Activated CD4-positive, alpha-beta T cell treated with anti-CD3 and anti-CD28 coated beads for 4 hours (primary cell): ENCODE results near the gene PDE1C.

ENCODE experiments used
- DNase-seq, 2 donors: peaks; one replicate each; pipeline ENCODE4 v3.0.0-alpha.2; 2020

The PDE1C gene

DNA sequence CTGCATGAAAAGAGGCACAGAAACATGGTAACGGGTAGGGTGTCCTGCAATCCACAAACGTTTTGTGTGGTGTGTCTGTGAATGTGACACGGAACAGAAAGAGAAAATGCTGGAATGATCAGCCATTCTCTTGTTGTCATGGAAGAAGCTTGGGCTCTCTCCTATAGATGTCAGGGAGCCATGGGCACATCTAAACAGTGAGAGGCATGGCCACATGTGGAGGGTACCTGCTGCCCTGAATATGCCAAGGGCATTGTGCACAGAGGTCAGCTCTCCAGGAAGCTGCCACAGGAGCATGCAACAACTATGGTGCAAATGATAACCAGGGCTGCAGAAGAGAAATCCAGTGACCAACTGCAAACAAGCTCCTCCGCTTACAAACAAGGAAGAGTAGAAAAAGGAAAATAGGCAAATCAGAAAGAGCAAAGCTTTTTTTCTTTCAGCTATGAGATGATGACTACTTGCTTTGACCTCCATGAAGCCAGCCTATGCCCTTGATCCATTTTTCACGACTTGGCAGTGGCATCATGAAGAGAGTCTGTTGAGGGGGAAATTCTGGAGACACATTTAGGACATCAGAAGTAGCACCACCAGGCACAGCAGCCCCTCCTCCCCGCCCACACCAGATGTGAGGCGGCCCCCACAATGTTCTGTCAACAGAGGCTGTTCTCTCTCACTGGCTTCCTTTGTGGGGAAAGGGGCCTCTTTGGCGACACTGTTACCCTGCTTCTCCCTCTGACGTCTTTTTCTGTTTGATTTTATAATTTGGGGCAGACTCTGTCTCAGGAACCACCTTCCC lies 4.8 kb upstream of the PDE1C start:
- DNase-seq, result no peak

DNA sequence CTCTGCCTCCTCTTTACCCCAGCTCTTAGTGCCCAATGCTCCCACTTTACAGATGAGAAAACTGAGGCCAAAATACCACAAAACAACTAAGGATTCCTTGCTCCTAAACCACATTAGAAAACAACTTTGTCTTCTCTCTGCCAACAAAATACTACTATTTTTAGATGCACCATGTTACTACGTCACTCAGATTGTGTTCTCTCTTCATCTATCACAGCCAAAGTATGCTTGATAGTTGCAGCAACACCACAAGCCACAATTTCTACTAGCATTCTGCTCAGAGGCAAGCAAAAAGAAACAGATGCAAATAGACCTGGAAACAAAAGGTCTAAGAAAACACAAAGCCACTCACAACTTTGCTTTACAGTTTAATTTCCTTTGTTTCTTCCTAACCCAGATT lies 3.3 kb upstream of the PDE1C start:
- DNase-seq, result no peak

DNA sequence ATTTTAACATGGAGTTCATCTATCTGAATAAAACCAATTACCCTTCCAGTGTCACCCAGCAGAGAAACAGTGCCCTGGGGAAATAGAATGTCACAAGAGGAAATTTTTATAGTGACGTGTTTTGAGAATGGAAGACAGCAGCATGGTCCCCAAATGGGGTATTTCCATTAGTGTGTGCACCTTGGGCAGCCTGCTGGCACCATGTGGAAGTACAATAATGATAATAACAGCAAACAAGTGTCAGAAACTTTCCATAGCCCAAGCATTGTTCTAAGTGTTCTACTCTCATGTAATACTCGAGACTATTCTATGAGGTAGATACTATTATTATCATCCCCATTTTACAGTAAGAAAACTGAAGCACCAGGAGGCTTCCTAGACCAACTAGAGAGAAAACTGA lies 2.2 kb upstream of the PDE1C start:
- DNase-seq, result no peak

DNA sequence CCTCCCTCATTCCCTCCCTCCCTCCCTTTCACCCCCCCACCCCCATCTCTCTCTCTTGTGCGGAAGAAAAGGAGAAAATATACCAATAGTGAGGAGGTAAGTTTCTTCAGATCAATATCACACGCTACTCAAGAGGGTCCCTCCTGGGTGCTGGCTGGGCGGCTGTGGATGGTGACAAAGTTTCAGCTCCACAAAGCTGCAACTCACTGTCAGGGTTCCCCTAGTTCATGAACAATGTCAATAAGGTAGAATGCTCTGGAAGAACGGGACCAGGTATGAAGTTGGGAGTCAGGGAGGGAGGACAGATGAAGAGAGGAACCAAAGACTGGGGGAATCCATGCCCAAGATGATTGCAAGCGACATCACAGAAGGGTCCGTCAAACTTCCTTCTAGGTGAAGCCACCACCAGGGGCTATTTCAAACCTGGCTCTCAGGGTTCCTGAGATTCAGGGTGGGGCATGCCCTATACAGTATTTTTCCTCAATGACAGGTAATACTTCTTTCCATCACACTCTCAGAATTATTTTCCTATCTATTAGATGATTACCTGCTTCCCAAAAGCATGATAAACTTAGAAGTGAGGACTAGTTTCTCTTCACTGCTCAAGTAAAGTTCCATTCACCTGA lies 1.4 kb upstream of the PDE1C start:
- DNase-seq, result no peak

DNA sequence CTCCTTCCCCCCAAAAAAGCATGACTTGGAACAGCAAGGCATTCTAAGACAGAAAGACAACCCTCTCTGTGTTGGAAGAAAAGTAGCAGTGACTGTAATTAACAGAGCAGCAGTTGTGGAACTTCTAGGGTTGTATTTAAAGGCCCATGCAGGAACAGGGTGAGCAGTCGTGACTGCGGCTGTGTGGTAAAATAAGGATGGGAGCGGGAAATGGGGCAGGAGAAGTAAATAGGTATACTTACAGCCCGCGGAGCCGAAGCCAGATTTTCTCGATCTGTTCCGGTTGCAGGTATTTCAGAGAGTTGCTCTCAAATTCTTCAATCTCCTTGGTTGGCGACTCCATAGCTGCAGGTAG lies 179 bp downstream of the PDE1C start:
- no peak for DNase-seq

DNA sequence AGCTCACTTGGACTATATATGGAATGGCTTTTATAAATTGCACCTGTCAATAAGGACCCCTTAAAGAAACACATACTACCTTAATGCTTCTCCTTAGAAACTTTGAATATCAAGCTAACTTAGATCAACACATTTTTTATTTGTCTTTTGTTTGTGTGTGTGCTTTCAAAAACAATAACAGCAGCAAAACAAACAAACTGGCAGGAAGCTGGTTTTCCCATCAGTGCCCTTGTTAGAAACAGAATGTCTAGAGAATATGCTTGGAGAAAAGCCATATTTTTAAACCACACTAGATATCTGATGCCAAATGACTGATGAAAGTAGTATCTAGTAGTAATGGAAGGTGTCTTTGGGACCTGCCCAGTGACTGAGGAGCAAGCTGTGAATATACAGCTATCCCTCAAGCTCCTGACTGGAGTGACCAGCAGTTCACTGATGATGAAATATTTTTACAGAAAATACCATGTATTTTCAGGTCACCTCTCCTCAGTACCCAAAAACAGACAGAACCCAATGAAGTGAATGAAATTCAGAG lies 1.0 kb downstream of the PDE1C start:
- no peak for DNase-seq

DNA sequence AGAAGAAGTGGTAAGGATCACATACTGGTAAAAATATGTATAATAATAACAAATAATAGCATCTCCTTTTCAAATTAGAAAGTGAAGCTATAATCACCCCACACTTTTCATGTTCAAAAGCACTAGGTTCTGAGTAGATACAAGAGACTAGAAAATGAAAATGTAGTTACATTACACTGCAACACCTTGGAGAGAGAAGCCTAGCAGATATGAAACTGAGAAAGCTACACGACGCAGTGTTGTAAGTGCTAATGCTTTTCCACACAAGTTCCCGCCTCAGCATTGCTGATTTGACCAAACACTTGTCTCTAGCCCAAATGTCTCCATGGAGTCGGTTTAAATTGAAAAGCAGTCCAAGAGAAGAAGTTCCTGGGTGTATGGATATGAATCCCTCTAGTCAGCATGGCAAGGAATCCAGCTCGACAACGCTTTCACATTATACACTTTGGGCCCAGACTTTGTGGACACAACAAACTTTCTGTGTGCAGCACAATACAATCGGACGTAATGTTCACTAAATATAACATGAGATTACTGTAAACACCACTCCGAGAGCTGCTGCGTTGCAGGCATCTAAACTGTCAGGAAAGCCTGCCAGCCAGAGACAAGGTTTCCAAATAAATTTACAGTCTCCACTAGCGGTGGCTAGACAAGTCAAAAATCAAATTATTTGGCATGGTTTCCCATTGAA lies 1.7 kb downstream of the PDE1C start:
- no peak for DNase-seq

DNA sequence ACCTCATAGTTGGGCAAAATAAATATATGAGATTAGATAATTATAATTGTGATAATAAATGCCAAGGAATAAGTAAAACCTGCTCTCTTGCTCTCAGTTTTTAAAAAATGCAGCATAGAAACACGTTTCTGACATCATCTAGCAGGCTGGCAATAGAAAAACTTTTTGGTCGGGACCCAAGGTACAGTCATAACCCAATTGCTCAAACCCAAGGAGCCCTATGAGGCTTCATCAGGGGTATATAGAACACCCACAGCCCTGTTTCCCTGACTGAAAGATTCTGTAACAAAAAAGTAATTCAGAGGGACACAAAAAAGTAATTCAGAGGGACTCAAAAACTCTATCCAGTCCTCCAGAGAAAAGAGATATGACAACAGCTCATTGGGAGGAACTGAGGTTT lies 3.8 kb downstream of the PDE1C start:
- DNase-seq, result no peak

DNA sequence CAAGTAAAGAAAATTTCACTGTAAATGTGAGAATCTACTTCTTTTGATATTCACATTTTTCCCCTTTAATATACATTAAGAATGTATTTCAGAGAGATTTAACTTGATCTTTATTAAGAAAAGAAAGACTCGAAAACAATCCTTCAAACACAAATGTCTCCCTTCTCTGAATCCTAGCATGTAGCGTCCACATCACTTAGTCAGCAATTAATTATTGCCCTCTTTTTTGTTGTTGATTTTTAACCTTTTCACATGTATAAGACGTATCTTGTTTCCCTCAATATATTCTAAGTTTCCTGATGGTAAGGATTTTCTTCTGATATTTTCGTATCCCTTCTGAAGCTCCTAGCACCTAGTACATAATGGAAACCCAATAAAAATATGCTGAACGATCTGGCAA lies 6.6 kb downstream of the PDE1C start:
- no peak for DNase-seq

DNA sequence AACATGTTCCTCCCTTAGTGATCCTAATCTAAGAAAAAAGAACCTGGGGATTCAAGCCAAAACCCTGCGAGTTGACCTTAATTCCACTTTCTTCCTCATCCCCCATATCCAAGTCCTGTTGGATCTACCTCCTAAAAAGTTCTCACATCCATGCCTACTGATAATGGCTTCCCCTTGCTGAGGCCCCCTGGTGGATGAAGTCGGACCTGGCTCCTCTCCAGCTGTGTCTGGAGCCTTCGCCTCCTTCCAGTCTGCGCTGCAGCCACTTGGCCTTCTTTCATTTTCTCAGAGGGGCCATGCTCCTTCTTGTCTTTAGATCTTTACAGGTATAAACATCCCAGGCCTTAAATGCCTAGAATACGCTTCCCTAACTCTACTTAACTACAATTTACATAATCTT lies 8.1 kb downstream of the PDE1C start:
- DNase-seq, result no peak

DNA sequence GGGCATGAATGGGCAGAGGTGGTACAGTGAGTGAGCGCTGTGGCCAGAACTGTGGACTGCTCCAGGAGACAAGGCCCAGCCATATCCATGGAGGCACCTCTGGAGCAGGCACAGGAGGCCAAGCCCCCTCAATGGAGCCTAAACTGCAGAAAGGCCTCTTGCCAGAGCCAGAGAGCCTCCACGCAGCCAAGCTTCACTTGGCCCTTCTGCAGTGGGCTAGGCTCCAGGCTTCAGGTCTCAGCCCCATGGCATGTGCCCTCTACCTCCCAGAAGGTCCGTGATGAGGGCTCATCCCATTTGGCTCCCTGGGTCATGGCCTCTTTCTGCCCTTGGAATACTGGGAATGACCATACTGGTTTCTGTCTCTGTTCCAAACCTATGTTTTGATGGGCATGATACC lies 8.9 kb downstream of the PDE1C start:
- DNase-seq, result no peak

DNA sequence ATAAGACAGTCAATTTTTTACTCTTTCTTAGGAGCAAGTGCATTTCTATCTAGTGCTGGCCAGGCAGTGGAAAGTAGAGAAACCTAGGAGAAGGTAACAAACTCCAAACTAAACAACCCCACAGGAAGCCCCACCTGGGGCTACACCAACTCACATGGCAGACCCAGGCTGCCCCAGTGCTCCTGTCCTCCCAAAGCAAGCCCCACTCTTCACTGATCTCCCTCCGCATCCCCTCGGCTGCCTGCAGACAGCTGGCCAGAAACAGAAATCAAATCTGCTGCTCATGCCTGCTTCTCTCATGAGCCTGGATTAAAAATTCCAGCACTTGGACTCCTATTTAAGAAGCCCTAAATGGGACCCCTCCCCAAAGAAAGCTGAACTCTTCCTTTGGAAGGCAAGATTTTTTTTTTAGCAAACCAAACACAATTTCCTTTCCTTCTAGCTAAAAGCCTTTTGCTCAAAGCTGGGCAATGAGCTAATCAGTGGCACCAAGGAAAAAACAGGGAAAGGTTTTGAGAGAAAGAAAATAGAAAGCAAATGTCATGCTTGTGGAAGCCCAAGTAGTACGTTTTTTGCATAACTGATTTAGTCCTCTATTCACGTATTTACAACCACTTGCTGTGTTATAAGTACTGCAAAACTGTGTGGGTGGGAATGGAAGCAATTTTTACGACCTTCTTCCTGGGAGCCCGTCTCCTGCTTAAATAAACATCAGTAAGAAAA lies 10.8 kb downstream of the PDE1C start:
- no peak for DNase-seq

DNA sequence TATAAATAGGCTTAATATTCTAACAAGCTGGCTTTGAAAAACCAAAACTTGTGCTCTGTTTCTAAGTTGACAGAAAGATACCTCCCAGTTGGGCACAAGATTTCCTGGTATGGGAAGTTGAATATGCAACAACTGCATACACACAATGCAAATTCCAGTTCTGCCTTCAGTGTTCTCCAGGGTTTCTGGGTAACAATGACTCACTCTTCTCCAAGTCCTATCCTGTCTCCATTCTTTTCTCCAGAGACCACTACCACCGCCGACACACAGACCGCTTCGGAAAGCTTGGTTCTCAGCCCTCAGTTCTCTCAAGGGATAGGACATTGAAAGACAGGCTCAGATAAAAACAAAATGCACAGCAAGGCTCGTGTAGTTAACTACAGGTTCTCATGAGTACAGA lies 12.2 kb downstream of the PDE1C start:
- DNase-seq, result no peak

DNA sequence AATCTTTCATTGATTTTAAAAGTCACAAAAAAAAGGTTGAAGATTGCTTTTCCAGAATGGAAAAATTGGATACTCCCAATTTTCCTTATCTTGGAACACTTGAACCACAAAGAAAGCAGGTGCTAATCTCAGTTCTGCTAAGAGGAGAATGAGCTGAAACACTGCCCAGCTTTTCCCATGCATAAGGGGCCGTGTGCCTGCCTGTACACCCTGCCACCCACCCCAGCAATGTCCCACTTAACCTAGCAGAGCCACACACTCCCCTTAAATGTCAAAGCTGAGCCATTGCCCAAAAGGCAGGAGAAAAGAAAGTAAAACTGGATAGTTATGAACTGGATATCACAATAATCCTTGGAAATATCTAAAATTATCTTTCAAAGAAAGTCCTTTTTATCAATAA lies 13.4 kb downstream of the PDE1C start:
- no peak for DNase-seq

DNA sequence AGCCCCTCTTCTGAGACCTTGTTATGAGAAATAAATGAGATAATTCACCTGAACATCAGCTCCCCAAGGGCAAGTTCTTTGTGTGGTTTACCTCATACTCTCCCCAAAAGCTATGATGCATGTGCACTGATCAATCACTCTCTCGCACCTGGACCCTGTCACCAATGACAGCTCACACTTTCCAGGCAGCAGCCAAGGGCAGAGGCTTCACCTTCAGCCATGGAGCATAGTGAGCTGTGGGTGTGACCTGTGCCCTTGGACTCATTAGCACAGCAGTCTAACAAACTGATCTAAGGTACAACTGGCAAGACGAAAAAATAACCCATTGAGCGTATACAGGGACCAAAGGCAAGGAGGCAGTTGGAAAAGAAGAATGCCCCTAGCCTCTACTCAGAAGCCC lies 17.0 kb downstream of the PDE1C start:
- DNase-seq, result no peak

DNA sequence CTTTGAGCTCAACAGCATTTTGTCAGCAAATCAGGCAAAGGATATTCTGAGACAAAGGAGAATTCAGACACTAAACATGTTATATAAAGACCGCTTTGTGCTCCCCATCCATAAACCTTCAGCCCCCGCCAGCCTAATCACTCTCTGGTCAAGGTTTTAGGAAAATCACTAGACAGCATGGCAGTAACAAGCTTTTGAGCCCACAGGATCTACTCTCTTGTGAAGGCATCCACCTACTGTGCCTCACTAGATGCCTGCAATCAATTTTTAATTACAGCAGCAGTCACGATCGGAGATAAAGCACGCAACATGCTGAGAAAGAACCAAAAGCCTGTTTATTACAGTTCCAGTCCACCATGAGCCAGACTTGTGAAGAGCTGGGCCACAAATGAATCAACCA lies 19.1 kb downstream of the PDE1C start:
- no peak for DNase-seq

DNA sequence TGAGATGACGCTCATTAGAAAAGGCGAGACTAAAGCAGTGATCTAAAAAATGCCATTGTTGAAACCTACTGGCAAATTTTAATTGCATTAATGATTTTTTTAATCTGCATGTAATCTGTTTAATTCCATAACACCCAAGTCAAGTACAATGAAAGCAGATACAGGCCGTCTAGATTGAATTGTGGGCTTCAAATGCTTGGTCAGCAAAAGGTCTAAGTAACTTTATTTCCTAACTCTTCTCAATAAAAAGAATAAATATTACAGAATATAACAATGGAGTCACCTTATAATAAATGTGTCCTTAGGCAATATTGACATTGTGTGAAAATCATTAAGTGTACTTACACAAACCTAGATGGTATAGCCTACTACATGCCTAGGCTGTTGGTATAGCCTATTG lies 20.6 kb downstream of the PDE1C start:
- DNase-seq, result no peak

DNA sequence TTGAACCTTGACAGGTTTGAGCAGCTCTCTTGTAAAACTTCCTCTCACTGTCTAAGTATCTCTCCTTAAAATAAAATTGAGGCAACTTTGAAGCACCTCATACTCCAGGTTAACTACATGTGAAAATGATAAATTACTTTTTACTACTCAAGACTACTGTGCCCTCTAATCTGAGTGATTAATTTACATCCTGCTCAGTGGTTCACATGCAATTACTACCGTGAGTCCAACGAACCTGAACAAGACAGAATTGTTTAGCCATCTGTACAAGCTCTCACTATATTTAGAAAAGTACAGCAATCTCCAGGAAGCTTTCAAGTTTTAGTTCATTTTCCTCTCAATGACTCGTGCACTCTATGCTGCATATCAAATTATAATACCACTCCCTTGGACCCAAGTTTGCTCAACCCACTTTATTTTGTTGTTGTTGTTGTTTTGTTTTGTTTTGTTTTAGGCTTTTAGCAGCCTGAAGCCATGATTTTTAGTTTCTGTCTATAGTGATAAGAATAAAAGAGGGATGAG lies 21.2 kb downstream of the PDE1C start:
- DNase-seq, result no peak

DNA sequence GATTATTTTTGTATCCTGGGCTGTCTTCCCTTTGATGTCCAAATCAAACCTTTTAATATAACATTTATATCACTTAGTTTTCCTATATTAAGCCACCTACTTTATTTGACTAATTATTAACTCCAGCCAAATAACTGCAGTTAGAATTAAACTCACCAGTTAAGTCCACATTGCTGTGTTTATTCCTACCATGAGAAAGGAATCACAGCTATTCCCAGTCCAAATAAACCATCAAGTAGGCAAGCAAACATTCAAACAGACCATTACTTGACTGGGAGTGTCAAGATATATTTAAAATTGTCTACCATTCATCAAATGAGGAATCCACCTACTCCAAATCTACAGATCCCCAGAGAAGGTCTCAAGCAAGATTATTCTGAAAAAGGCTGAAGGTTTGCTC lies 22.4 kb downstream of the PDE1C start:
- no peak for DNase-seq

DNA sequence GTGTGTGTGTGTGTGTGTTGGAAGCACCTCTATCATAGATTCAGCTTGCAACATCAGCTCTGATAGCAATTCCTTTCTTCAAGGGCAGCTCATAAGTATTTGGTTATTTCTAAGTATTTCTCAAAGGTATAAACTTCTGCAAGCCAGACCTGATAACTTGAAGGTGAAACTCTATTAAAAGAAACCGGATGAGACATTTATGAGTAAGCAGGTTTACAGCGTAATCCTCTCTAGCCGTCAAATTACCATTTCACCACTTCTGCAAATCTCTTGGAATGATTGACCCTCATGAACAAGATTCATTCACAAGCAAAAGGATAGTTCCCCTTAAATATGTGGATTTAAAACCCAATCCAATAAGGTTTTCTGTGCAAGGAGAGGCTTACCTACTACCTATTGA lies 23.1 kb downstream of the PDE1C start:
- no peak for DNase-seq

DNA sequence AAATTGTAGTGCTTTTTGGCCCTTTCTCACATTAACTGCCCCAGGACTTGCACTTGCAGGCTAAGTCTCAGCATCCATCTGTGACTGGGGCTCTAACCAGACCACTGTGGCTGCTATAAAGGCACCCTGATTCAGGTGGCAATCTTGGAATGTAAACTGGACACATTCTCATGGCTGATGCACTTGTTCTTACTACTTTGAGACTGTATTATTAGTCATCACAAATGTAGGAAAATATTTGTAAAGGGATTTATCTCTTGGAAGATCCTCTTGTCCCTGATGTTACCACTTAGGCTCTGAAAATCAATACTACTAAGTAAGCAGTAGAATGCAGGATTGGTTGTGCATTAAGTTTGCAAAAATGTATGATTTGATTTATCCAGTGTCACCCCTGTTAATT lies 25.0 kb downstream of the PDE1C start:
- DNase-seq, result no peak

DNA sequence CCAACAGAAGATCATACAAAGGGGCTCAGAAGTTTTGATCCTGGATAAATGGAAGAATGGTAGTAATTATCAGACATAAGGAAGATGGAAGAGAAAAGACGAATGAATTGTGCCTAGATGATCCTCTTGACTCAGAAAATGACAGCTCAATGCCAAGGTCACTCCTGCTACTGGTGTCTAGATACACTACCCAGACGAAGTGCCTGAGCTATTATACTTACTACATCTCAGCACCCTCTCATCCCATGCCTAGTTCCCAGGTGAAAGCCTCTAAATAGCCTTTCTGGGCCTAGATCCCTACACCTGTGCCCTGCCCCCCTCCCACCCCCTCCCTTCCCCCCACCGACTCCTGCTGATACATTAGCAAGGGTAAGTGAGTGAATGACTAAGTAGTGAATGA lies 25.5 kb downstream of the PDE1C start:
- no peak for DNase-seq

DNA sequence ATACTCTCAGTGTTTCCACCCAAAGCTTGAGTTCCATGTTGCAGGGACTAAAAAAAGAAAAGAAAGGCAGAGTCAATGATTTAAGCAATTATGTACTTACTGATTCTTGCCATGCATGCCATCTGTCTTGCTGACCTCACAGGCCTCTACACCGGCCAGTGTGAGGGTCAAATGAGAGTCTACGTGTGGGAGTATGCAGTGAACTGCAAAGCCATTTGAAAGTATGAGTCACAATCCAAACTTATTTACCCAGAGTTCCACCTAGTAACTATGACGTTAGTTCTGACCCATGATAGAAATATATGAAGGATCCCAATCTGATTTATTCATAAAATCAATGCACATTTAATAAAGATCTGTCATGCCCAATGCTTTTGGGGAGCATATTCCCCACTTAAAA lies 26.5 kb downstream of the PDE1C start:
- DNase-seq, result no peak
